MM.1S (cell line): ENCODE measurements around the gene DNAH9.

ENCODE experiments used
- DNase-seq: peaks from one replicate; pipeline ENCODE4 v3.0.0-alpha.2; 2015
- H2AFZ ChIP-seq: fragments of 300-600 bp; sonication (generic); 2 replicates; pipeline ENCODE4 v1.6.0; 2016; ENCODE audit warnings: antibody characterized with exemption, low read length
- H3F3A ChIP-seq: fragments of 300-600 bp; sonication (generic); 2 replicates; pipeline ENCODE4 v1.6.1; 2016; ENCODE audit warnings: mild to moderate bottlenecking, antibody characterized with exemption, low read length, moderate library complexity, mixed read lengths; ENCODE audit not compliant: insufficient read depth
- H3K27ac ChIP-seq: fragments of 300-600 bp; sonication (generic); 2 replicates; pipeline ENCODE4 v1.5.1; 2016; ENCODE audit warnings: mild to moderate bottlenecking, low read length
- H3K27me3 ChIP-seq: fragments of 300-600 bp; sonication (generic); replicated peaks from 2 replicates; pipeline ENCODE4 v1.6.0; 2016; ENCODE audit warnings: low read length; ENCODE audit not compliant: insufficient read depth
- H3K36me3 ChIP-seq: fragments of 300-600 bp; sonication (generic); replicated peaks from 2 replicates; pipeline ENCODE4 v1.6.1; 2016; ENCODE audit warnings: mild to moderate bottlenecking, low read length, mixed read lengths; ENCODE audit not compliant: insufficient read depth
- H3K4me1 ChIP-seq: fragments of 300-600 bp; sonication (generic); 2 replicates; pipeline ENCODE4 v1.6.1; 2016; ENCODE audit warnings: low read length, mixed read lengths
- H3K4me2 ChIP-seq: fragments of 300-600 bp; sonication (generic); 2 replicates; pipeline ENCODE4 v1.6.0; 2016; ENCODE audit warnings: low read depth, low read length
- H3K4me3 ChIP-seq: fragments of 300-600 bp; sonication (generic); 2 replicates; pipeline ENCODE4 v1.5.1; 2016; ENCODE audit warnings: low read length, mixed read lengths
- H3K79me2 ChIP-seq: fragments of 300-600 bp; sonication (generic); 2 replicates; pipeline ENCODE4 v1.6.1; 2016; ENCODE audit warnings: mixed run types, low read length, mixed read lengths
- H3K9ac ChIP-seq: fragments of 300-600 bp; sonication (generic); 2 replicates; pipeline ENCODE4 v1.6.1; 2016; ENCODE audit warnings: low read length, mixed read lengths
- H3K9me2 ChIP-seq: fragments of 300-600 bp; sonication (generic); replicated peaks from 2 replicates; pipeline ENCODE4 v1.6.1; 2016; ENCODE audit warnings: mild to moderate bottlenecking, low read length, mixed read lengths; ENCODE audit not compliant: insufficient read depth
- H3K9me3 ChIP-seq: fragments of 300-600 bp; sonication (generic); replicated peaks from 2 replicates; pipeline ENCODE4 v1.6.1; 2016; ENCODE audit warnings: mild to moderate bottlenecking, low read length, mixed read lengths; ENCODE audit not compliant: insufficient read depth
- H4K20me1 ChIP-seq: fragments of 300-600 bp; sonication (generic); 2 replicates; pipeline ENCODE4 v1.6.1; 2016; ENCODE audit warnings: mild to moderate bottlenecking, low read length, moderate library complexity, mixed read lengths; ENCODE audit not compliant: insufficient read depth
- EZH2 ChIP-seq: fragments of 300-600 bp; sonication (generic); optimal IDR thresholded peaks from 2 replicates; pipeline ENCODE3; 2017; ENCODE audit warnings: low read depth, mild to moderate bottlenecking, antibody characterized with exemption, low read length, mixed read lengths
- EZH2phosphoT487 ChIP-seq: fragments of 300-600 bp; sonication (generic); IDR thresholded peaks from 2 replicates; pipeline ENCODE4 v1.6.1; 2018; ENCODE audit warnings: antibody characterized with exemption, low read length
- TF ChIP-seq, protein P1 (sequence below): fragments of 300-600 bp; sonication (generic); IDR thresholded peaks from 2 replicates; pipeline ENCODE4 v1.5.1; 2016; ENCODE audit warnings: antibody characterized with exemption, low read length, mixed read lengths

DNAH9 gene

DNA sequence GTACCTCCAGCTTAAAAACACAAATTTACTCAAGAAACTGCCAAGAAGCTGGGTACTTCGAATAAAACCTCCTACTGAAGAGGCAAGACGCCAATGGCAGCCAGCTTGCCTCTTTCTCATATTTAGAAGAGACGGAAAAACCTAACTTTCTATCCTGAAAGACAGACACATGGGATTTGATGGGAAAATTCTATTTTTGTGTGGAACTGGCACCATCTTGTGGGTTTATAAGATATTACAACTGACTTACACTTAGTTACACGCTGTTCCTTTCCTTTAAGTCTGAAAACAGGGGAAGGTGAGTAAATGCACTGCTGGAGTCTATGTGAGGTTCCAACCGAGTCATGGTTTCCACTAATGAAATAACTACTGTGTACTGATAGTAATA, 388.7 kb downstream of the DNAH9 start:
- TF ChIP-seq EZH2: no peak
- TF ChIP-seq, protein P1, sequence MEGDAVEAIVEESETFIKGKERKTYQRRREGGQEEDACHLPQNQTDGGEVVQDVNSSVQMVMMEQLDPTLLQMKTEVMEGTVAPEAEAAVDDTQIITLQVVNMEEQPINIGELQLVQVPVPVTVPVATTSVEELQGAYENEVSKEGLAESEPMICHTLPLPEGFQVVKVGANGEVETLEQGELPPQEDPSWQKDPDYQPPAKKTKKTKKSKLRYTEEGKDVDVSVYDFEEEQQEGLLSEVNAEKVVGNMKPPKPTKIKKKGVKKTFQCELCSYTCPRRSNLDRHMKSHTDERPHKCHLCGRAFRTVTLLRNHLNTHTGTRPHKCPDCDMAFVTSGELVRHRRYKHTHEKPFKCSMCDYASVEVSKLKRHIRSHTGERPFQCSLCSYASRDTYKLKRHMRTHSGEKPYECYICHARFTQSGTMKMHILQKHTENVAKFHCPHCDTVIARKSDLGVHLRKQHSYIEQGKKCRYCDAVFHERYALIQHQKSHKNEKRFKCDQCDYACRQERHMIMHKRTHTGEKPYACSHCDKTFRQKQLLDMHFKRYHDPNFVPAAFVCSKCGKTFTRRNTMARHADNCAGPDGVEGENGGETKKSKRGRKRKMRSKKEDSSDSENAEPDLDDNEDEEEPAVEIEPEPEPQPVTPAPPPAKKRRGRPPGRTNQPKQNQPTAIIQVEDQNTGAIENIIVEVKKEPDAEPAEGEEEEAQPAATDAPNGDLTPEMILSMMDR: peak; percentile 54
- no peak for DNase-seq
- Histone ChIP-seq H3F3A (no peaks in the 10 kb centered on the region), H3K79me2 (no peaks in the 10 kb centered on the region), H3K9ac (no peak overlapping the region), H3K4me1 (peaks cover 5% of the 10 kb centered on the region; the same call in 1 of the 2 replicates), H3K9me2 (no peaks in the 10 kb centered on the region), H3K27me3 (no peaks in the 10 kb centered on the region), H3K4me2 (no peak overlapping the region), H3K9me3 (no peaks in the 10 kb centered on the region), H3K36me3 (no peaks in the 10 kb centered on the region), H3K27ac (no peak overlapping the region), H4K20me1 (no peaks in the 10 kb centered on the region), H2AFZ (0 out of 2 replicates have a peak overlapping the region, but pooled peaks have one; percentile 7), H3K4me3 (no peak overlapping the region)

DNA sequence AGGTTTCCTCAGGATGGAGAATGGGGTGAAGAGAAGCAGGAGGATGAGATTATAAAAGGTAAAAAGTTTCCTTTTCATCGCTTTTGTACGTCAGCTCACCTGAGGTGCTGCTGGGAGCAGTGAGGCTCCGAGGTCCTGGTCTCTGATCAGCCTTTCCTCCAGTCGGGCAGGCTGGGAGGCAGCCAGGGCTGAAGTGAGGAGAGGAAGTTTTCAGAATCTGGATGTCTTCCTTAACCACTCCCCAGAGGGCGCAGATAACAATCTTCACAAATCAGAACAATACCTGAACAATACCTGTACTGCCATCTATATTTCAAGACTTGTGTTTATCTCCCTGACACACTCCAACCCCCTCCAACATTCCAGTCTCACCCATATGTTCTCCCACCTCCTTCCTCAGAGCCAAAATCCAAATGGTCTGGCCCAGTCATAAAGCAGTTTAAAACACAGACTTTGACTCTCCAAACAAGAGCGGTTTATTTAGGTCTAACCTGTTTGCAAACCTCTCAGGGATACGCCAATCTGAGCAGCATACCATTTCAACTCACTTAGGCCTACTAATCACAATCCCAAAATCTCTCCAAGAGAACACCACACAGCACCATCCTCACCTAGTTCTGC, 392.2 kb downstream of the DNAH9 start:
- DNase-seq: no peak
- Histone ChIP-seq H3K36me3 (no peaks in the 10 kb centered on the region), H3K4me3 (no peak overlapping the region), H3F3A (no peaks in the 10 kb centered on the region), H2AFZ (no peak overlapping the region), H4K20me1 (no peaks in the 10 kb centered on the region), H3K9me3 (no peaks in the 10 kb centered on the region), H3K79me2 (no peaks in the 10 kb centered on the region), H3K9me2 (no peaks in the 10 kb centered on the region), H3K9ac (no peak overlapping the region), H3K4me2 (no peak overlapping the region), H3K27me3 (no peaks in the 10 kb centered on the region), H3K27ac (no peak overlapping the region), H3K4me1 (peaks cover 5% of the 10 kb centered on the region; the same call in 1 of the 2 replicates)
- TF ChIP-seq, protein P1: no peak
- TF ChIP-seq EZH2 (no peak), EZH2phosphoT487 (no peak)

DNA sequence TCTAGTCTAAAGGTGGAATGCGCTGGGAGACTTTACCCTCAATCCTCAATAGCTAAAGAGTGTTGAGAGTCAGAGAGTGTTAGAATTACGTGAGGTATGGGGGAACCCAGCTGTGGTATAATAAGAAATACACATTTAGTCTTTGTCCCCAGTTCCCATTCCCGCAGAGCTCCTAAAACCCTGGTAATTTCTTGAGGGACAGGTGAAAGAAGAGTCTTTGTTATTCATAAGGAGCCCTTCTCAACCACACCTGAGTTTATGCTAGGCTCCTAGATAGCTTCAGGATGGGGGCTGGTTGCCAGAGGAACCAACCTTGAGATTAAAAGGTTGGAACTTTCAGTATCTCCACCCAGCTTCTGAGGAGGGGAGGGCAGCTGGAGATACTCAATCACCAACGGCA, 393.2 kb downstream of the DNAH9 start:
- no peak overlapping the region for H3K27ac ChIP-seq
- TF ChIP-seq EZH2 (no peak), EZH2phosphoT487 (no peak)
- TF ChIP-seq, protein P1: no peak
- no peak overlapping the region for H3K4me2 ChIP-seq
- no peaks in the 10 kb centered on the region for H3K9me2 ChIP-seq
- H3K79me2 ChIP-seq: no peaks in the 10 kb centered on the region
- H3K4me1 ChIP-seq: peaks cover 5% of the 10 kb centered on the region; the same call in 1 of the 2 replicates
- peaks cover 2% of the 10 kb centered on the region for H3F3A ChIP-seq
- DNase-seq: no peak
- H3K36me3 ChIP-seq: no peaks in the 10 kb centered on the region
- H3K27me3 ChIP-seq: no peaks in the 10 kb centered on the region
- no peaks in the 10 kb centered on the region for H3K9me3 ChIP-seq
- no peaks in the 10 kb centered on the region for H4K20me1 ChIP-seq
- no peak overlapping the region for H2AFZ ChIP-seq
- H3K4me3 ChIP-seq: no peak overlapping the region
- no peak overlapping the region for H3K9ac ChIP-seq
